ENCODE measurements around the gene ABCC4. TPM values are rescaled to one million over a fixed set of nuclear protein-coding genes. Genes with fewer than 3 reads are reported as not detected.

Gene ABCC4
- total RNA-seq, 1 donor: 11.8 TPM

GRCh38 chr13:94974015-94974951, 327.0 kb downstream of the ABCC4 start:
- no peaks in the 10 kb centered on the region for H3K4me1 ChIP-seq (ENCODE audit: insufficient read depth, low read length)

GRCh38 chr13:94972262-94972661, 329.0 kb downstream of the ABCC4 start:
- Histone ChIP-seq H3K27me3 (ENCODE audit: insufficient read depth, low read length) (peaks cover 40% of the 10 kb centered on the region), H3K4me3 (ENCODE audit: low read length) (no peak overlapping the region), H3K4me1 (ENCODE audit: insufficient read depth, low read length) (no peaks in the 10 kb centered on the region), H3K9me3 (ENCODE audit: low read depth, low read length) (no peaks in the 10 kb centered on the region)

More at GRCh38 chr13:94974015-94974951, 327.0 kb downstream of the ABCC4 start:
- peaks cover 24% of the 10 kb centered on the region for H3K27me3 ChIP-seq (ENCODE audit: insufficient read depth, low read length)
- no peak overlapping the region for H3K4me3 ChIP-seq (ENCODE audit: low read length)
- H3K9me3 ChIP-seq (ENCODE audit: low read depth, low read length): no peaks in the 10 kb centered on the region
